PC-3 (cell line): Measurements from ENCODE around the gene DRAXIN. TPM values are rescaled to one million over a fixed set of nuclear protein-coding genes. Genes with fewer than 3 reads are reported as not detected.
A peak's percentile ranks its signal among the peaks of the same experiment; 100 is the strongest.

Experiments
- ATAC-seq: fragments of 200-7000 bp; cut with Tn5 transposase; 2 replicates; pipeline ENCODE4 v1.9.1; 2020; ENCODE audit warnings: mild to moderate bottlenecking, moderate library complexity
- BruUV-seq: library from RNA; stranded (reverse); fragments of 400-500 nt; replicated peaks from 2 replicates; lab custom pipeline; 2021; lab: Mats Ljungman, UMichigan
- CTCF ChIA-PET: fragments of 300-600 bp; sonication (Branson Sonifier 250); formaldehyde crosslinking; loops from one replicate; lab custom pipeline; 2022; ENCODE audit warnings: antibody characterized with exemption; lab: Charles Lee
- POLR2A ChIA-PET: fragments of 300-600 bp; sonication (Branson Sonifier 250); formaldehyde crosslinking; loops from one replicate; lab custom pipeline; 2022; ENCODE audit warnings: antibody characterized with exemption; ENCODE audit not compliant: unreplicated experiment; lab: Charles Lee
- DNase-seq: peaks from one replicate; pipeline ENCODE4 v3.0.0-alpha.2; 2015
- H2AFZ ChIP-seq: fragments of 300-600 bp; sonication (generic); 2 replicates; pipeline ENCODE4 v1.6.0; 2016; ENCODE audit warnings: antibody characterized with exemption, low read length
- H3F3A ChIP-seq: fragments of 300-600 bp; sonication (generic); one replicate; pipeline ENCODE4 v1.6.0; 2017; ENCODE audit warnings: antibody characterized with exemption, low read length, control low read depth, mild to moderate bottlenecking; ENCODE audit not compliant: unreplicated experiment
- H3K27ac ChIP-seq: fragments of 300-600 bp; sonication (generic); 2 replicates; pipeline ENCODE4 v1.5.1; 2016; ENCODE audit warnings: mild to moderate bottlenecking, low read length
- H3K27me3 ChIP-seq: fragments of 300-600 bp; sonication (generic); 2 replicates; pipeline ENCODE4 v1.6.1; 2016; ENCODE audit warnings: low read length, mixed read lengths
- H3K36me3 ChIP-seq: fragments of 300-600 bp; sonication (generic); 2 replicates; pipeline ENCODE4 v1.6.1; 2016; ENCODE audit warnings: low read depth, mixed run types, low read length, mixed read lengths
- H3K4me1 ChIP-seq: fragments of 300-600 bp; sonication (generic); 2 replicates; pipeline ENCODE4 v1.5.1; 2016; ENCODE audit warnings: low read length; ENCODE audit not compliant: insufficient read depth
- H3K4me2 ChIP-seq: fragments of 300-600 bp; sonication (generic); 2 replicates; pipeline ENCODE4 v1.6.0; 2016; ENCODE audit warnings: low read length
- H3K4me3 ChIP-seq: fragments of 300-600 bp; sonication (generic); 2 replicates; pipeline ENCODE4 v1.5.1; 2016; ENCODE audit warnings: mild to moderate bottlenecking, low read length, mixed read lengths
- H3K79me2 ChIP-seq: fragments of 300-600 bp; sonication (generic); 2 replicates; pipeline ENCODE4 v1.6.1; 2017; ENCODE audit warnings: low read length, mixed read lengths
- H3K9ac ChIP-seq: fragments of 300-600 bp; sonication (generic); 2 replicates; pipeline ENCODE4 v1.6.0; 2016; ENCODE audit warnings: mild to moderate bottlenecking, low read length
- H3K9me2 ChIP-seq: fragments of 300-600 bp; sonication (generic); replicated peaks from 2 replicates; pipeline ENCODE4 v1.6.1; 2016; ENCODE audit warnings: mixed run types, low read length, mixed read lengths
- H3K9me3 ChIP-seq: fragments of 300-600 bp; sonication (generic); 2 replicates; pipeline ENCODE4 v1.6.1; 2016; ENCODE audit warnings: low read length, mixed read lengths
- H4K20me1 ChIP-seq: fragments of 300-600 bp; sonication (generic); 2 replicates; pipeline ENCODE4 v1.6.1; 2016; ENCODE audit warnings: low read length, mixed read lengths
- CTCF ChIP-seq: fragments of 300-600 bp; sonication (generic); conservative IDR thresholded peaks from 2 replicates; pipeline ENCODE4 v1.5.1; 2017; ENCODE audit warnings: antibody characterized with exemption, low read depth, mild to moderate bottlenecking, low read length
- EZH2 ChIP-seq: fragments of 300-600 bp; sonication (generic); IDR thresholded peaks from one replicate; pipeline ENCODE4 v1.6.1; 2017; ENCODE audit warnings: antibody characterized with exemption, mild to moderate bottlenecking, low read length; ENCODE audit not compliant: unreplicated experiment
- EZH2phosphoT487 ChIP-seq: fragments of 300-600 bp; sonication (generic); IDR thresholded peaks from 2 replicates; pipeline ENCODE4 v1.6.1; 2018; ENCODE audit warnings: mild to moderate bottlenecking, antibody characterized with exemption, low read length, borderline replicate concordance
- intact Hi-C: fragments of 100-400 bp; cut with micrococcal nuclease; formaldehyde crosslinking; loops from 2 replicates; pipeline ENCODE4 v1.9.0; 2023
- total RNA-seq: library from RNA; depleted of rRNA; stranded (reverse); fragments of >200 nt; gene quantifications from 2 replicates; pipeline ENCODE4 v1.2.3, GENCODE V29; 2014

The DRAXIN gene
- total RNA-seq, 1 experiment from 2014 or later = 0.07 TPM

GRCh38 chr1:11676386-11677103, 15.0 kb upstream of the DRAXIN start:
- Histone ChIP-seq H3K4me3 (no peak overlapping the region), H3K79me2 (no peaks in the 10 kb centered on the region), H3K4me2 (no peak overlapping the region), H3F3A (no peaks in the 10 kb centered on the region), H3K9ac (no peak overlapping the region), H3K27ac (no peak overlapping the region), H2AFZ (no peak overlapping the region), H3K36me3 (peaks cover 2% of the 10 kb centered on the region; the same call in 1 of the 2 replicates), H3K27me3 (no peaks in the 10 kb centered on the region), H3K9me3 (no peaks in the 10 kb centered on the region), H3K9me2 (no peaks in the 10 kb centered on the region), H4K20me1 (no peaks in the 10 kb centered on the region), H3K4me1 (peaks cover 2% of the 10 kb centered on the region; the same call in 1 of the 2 replicates)
- ATAC-seq = no peak
- TF ChIP-seq EZH2phosphoT487 (no peak), CTCF (peak; percentile 35; the same call in 1 of the 2 replicates)
- no TSS peak for BruUV-seq
- no peak for DNase-seq
- CTCF ChIA-PET = no interaction called here
- POLR2A ChIA-PET = no interaction called here
- intact Hi-C loops = no loop called here

- DNase-seq (no peak), ATAC-seq (no peak)
- no peaks in the 10 kb centered on the region for H3K27me3 ChIP-seq
- ChIA-PET CTCF (no interaction called here), POLR2A (no interaction called here)
- peaks cover 4% of the 10 kb centered on the region; the same call in 1 of the 2 replicates for H3K4me1 ChIP-seq
- no peaks in the 10 kb centered on the region for H4K20me1 ChIP-seq
- H3K27ac ChIP-seq = no peak overlapping the region
- H3K9me2 ChIP-seq = no peaks in the 10 kb centered on the region
- H3K4me2 ChIP-seq = no peak overlapping the region
- no TSS peak for BruUV-seq
- H2AFZ ChIP-seq = no peak overlapping the region
- no peak overlapping the region for H3K4me3 ChIP-seq
- H3K9me3 ChIP-seq = no peaks in the 10 kb centered on the region
- H3K36me3 ChIP-seq = peaks cover 2% of the 10 kb centered on the region; the same call in 1 of the 2 replicates
- no peak for TF ChIP-seq EZH2phosphoT487
- TF ChIP-seq CTCF = no peak
- no peak for TF ChIP-seq EZH2
- intact Hi-C loops = no loop called here
- H3K9ac ChIP-seq = no peak overlapping the region
- no peaks in the 10 kb centered on the region for H3F3A ChIP-seq
- no peaks in the 10 kb centered on the region for H3K79me2 ChIP-seq
Measured at GRCh38 chr1:11678442-11678841, 13.1 kb upstream of the DRAXIN start.
